Suprapubic skin (tissue), 4 donors: ENCODE measurements around the gene CSPG4.
"Not testable (repeated sequence)": the region's sequence is repeated elsewhere in the genome, so short reads cannot be mapped to it uniquely, and the experiment has no call there.

ENCODE experiments used
- POLR2A ChIP-seq, 2 donors: fragments of 450-650 bp; IDR thresholded peaks; one replicate each; pipeline ENCODE4 v1.6.1; 2017; ENCODE audit warnings: antibody characterized with exemption in 2 of 2, mild to moderate bottlenecking in 2 of 2, moderate library complexity in 2 of 2
- POLR2AphosphoS5 ChIP-seq, 3 donors: sonication (generic); formaldehyde crosslinking; IDR thresholded peaks; one replicate each; pipeline ENCODE4 v1.6.1; 2017; ENCODE audit warnings: antibody characterized with exemption in 3 of 3
- TF ChIP-seq, protein P1 (sequence below), 2 donors: fragments of 200-600 bp in 1 of 2; fragments of 450-650 bp in 1 of 2; sonication (generic) in 1 of 2; IDR thresholded peaks; one replicate each; pipeline ENCODE4 v1.5.1; 2016 to 2019; ENCODE audit warnings: antibody characterized with exemption in 2 of 2, mild to moderate bottlenecking in 1 of 2, moderate library complexity in 1 of 2

DNA sequence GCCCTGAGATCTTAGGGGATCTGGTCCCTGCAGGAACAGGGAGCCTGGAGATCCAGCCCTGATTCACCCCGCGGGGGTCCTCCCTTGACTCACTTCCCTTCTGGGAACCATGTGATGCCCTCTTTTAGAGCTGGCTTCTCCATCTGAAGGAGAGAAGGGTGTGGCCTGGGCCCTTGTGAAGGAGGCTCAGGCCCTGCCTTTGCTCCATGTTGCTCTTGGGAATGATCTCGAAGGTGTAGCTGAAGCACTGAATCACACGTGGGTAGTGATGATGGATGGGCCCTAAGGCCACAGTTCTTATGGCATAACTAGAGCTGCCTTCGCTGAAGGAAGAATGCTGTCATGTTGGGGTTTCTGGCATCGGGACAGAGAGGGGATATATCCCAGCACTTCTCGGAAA is 1.2 kb downstream of the CSPG4 start:
- TF ChIP-seq, protein P1, sequence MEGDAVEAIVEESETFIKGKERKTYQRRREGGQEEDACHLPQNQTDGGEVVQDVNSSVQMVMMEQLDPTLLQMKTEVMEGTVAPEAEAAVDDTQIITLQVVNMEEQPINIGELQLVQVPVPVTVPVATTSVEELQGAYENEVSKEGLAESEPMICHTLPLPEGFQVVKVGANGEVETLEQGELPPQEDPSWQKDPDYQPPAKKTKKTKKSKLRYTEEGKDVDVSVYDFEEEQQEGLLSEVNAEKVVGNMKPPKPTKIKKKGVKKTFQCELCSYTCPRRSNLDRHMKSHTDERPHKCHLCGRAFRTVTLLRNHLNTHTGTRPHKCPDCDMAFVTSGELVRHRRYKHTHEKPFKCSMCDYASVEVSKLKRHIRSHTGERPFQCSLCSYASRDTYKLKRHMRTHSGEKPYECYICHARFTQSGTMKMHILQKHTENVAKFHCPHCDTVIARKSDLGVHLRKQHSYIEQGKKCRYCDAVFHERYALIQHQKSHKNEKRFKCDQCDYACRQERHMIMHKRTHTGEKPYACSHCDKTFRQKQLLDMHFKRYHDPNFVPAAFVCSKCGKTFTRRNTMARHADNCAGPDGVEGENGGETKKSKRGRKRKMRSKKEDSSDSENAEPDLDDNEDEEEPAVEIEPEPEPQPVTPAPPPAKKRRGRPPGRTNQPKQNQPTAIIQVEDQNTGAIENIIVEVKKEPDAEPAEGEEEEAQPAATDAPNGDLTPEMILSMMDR (IDR thresholded peaks at IDR 0.05) = not testable (repeated sequence)
- TF ChIP-seq POLR2AphosphoS5, POLR2A (IDR thresholded peaks at IDR 0.05): not testable (repeated sequence)
